ENCODE measurements around the gene IL3RA.
A peak's percentile ranks its signal among the peaks of the same experiment; 100 is the strongest.

The IL3RA gene

GRCh38 chrX:1390621-1391369 is 54.2 kb downstream of the IL3RA start:
- TF ChIP-seq FOXP2 (optimal IDR thresholded peaks at IDR 0.05; ENCODE audit: borderline replicate concordance, extremely low read depth, extremely low read length, insufficient read depth) (no peak), POLR2AphosphoS5 (IDR thresholded peaks at IDR 0.05; ENCODE audit: low read depth, low read length) (peak; percentile 40), SIN3A (IDR thresholded peaks at IDR 0.05; ENCODE audit: borderline replicate concordance, insufficient read depth, low read length) (no peak), TAF1 (IDR thresholded peaks at IDR 0.05; ENCODE audit: borderline replicate concordance, insufficient read depth, low read length) (no peak)
- TF ChIP-seq, protein P1, sequence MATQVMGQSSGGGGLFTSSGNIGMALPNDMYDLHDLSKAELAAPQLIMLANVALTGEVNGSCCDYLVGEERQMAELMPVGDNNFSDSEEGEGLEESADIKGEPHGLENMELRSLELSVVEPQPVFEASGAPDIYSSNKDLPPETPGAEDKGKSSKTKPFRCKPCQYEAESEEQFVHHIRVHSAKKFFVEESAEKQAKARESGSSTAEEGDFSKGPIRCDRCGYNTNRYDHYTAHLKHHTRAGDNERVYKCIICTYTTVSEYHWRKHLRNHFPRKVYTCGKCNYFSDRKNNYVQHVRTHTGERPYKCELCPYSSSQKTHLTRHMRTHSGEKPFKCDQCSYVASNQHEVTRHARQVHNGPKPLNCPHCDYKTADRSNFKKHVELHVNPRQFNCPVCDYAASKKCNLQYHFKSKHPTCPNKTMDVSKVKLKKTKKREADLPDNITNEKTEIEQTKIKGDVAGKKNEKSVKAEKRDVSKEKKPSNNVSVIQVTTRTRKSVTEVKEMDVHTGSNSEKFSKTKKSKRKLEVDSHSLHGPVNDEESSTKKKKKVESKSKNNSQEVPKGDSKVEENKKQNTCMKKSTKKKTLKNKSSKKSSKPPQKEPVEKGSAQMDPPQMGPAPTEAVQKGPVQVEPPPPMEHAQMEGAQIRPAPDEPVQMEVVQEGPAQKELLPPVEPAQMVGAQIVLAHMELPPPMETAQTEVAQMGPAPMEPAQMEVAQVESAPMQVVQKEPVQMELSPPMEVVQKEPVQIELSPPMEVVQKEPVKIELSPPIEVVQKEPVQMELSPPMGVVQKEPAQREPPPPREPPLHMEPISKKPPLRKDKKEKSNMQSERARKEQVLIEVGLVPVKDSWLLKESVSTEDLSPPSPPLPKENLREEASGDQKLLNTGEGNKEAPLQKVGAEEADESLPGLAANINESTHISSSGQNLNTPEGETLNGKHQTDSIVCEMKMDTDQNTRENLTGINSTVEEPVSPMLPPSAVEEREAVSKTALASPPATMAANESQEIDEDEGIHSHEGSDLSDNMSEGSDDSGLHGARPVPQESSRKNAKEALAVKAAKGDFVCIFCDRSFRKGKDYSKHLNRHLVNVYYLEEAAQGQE (IDR thresholded peaks at IDR 0.05; ENCODE audit: insufficient read depth in 1 of 2, low read depth in 2 of 2, low read length in 2 of 2), result no peak

GRCh38 chrX:1391370-1391706 is 54.8 kb downstream of the IL3RA start:
- TF ChIP-seq, protein P1 (IDR thresholded peaks at IDR 0.05; ENCODE audit: insufficient read depth in 1 of 2, low read depth in 2 of 2, low read length in 2 of 2), result 0 out of 4 replicates have a peak, but pooled peaks of 1 of the 2 experiments have one; percentile 9
- no peak for TF ChIP-seq SIN3A (IDR thresholded peaks at IDR 0.05; ENCODE audit: borderline replicate concordance, insufficient read depth, low read length)

GRCh38 chrX:1391707-1392375 is 55.3 kb downstream of the IL3RA start, which contains the start of gene SLC25A6:
Gene SLC25A6 (minus strand): TSS chrX:1392113. CDS start chrX:1392009, 104 bp downstream.
- TF ChIP-seq TAF1 (IDR thresholded peaks at IDR 0.05; ENCODE audit: borderline replicate concordance, insufficient read depth, low read length), result peak; percentile 84; the same call in 1 of the 2 replicates
- TF ChIP-seq POLR2AphosphoS5 (IDR thresholded peaks at IDR 0.05; ENCODE audit: low read depth, low read length), result peak; percentile 95
- no peak for TF ChIP-seq FOXP2 (optimal IDR thresholded peaks at IDR 0.05; ENCODE audit: borderline replicate concordance, extremely low read depth, extremely low read length, insufficient read depth)
- peak; percentile 68; the same call in 1 of the 2 replicates for TF ChIP-seq SIN3A (IDR thresholded peaks at IDR 0.05; ENCODE audit: borderline replicate concordance, insufficient read depth, low read length)
- TF ChIP-seq, protein P1 (IDR thresholded peaks at IDR 0.05; ENCODE audit: insufficient read depth in 1 of 2, low read depth in 2 of 2, low read length in 2 of 2), result 0 out of 4 replicates have a peak, but pooled peaks of 1 of the 2 experiments have one; percentile 4

GRCh38 chrX:1392376-1393068 is 55.9 kb downstream of the IL3RA start:
- TF ChIP-seq SIN3A (IDR thresholded peaks at IDR 0.05; ENCODE audit: borderline replicate concordance, insufficient read depth, low read length), result no peak
- TF ChIP-seq TAF1 (IDR thresholded peaks at IDR 0.05; ENCODE audit: borderline replicate concordance, insufficient read depth, low read length), result peak; percentile 11; the same call in 1 of the 2 replicates
- TF ChIP-seq, protein P1 (IDR thresholded peaks at IDR 0.05; ENCODE audit: insufficient read depth in 1 of 2, low read depth in 2 of 2, low read length in 2 of 2), result no peak

Measured in PFSK-1 (cell line).